ENCODE measurements around the gene CNTLN.

GRCh38 chr9:17361378-17361777, 226.5 kb downstream of the CNTLN start:
- TF ChIP-seq ATF2 (IDR thresholded peaks at IDR 0.05; ENCODE audit: low read length) (no peak), FOSL1 (IDR thresholded peaks at IDR 0.05; ENCODE audit: insufficient read depth, low read depth, low read length) (no peak), CHD2 (IDR thresholded peaks at IDR 0.05; ENCODE audit: low read length) (no peak), POLR2AphosphoS5 (IDR thresholded peaks at IDR 0.05; ENCODE audit: low read depth, low read length) (no peak), RBBP5 (IDR thresholded peaks at IDR 0.05; ENCODE audit: borderline replicate concordance, low read depth, low read length) (no peak), JUND (IDR thresholded peaks at IDR 0.05; ENCODE audit: low read length) (no peak), GTF2F1 (IDR thresholded peaks at IDR 0.05; ENCODE audit: borderline replicate concordance, low read depth, low read length) (no peak), ATF3 (IDR thresholded peaks at IDR 0.05; ENCODE audit: insufficient read depth, low read depth, low read length) (no peak)
